Measurements from ENCODE around the gene MTCL1. TPM values are rescaled to one million over a fixed set of nuclear protein-coding genes. Genes with fewer than 3 reads are reported as not detected.
A peak's percentile ranks its signal among the peaks of the same experiment; 100 is the strongest.

Gene MTCL1
- total and polyA plus RNA-seq, 4 donors: 1.3 to 12.4 (median 3.7) TPM

DNA sequence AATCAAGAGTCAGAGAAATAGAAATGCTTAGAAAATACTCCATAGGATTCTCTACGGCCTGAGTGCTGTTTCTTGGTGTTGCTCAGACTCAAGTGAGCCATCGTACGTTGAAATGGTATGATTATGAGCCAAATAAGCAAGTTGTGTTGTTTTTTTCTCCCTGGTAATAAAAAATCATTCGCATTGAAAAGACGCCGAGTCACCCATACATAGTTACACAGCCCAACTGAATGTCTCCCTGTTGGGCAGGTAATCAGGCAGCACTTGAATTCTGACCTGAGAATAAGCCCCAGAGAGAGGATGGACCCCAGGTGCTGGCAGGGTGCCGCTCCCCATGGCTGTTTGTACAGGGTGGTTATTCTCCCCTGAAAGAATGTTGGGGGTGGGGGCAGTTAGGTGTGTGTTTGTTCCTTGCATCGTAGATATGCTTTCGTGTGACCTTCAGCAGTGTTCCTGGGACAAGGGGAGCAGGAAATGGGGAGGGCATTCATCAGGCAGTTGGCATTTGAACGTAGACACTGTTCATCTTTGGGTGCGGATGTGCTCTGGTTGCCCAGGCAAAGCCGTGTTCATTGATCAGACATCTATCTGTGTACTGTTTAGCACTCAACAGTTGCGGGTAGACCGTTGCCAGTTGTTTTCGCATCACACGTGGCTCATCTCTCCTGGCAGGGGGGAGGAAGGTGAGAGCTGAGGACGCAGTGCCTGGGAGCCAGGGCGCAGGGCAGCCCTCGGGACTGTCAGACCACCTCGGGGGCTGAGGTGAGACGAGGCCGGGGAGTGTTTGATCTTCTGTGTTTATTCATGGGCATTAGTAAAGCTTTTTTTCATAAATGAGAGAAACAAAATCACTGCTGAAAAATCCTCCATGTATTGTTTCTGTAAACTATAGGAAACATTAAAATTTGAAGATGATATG lies 27.3 kb downstream of the MTCL1 start:
- no peak overlapping the region for H3K4me3 ChIP-seq
- 86 to 89% methylated on average over 22 of the region's 22 CpGs for WGBS, 2 donors
- peaks cover 0 to 6% (median 0%) of the 10 kb centered on the region in 5 donors for H3K4me1 ChIP-seq (ENCODE audit: control insufficient read depth in 5 of 5, insufficient read depth in 5 of 5, low read length in 5 of 5)
- ATAC-seq (ENCODE audit: insufficient read depth, low FRiP score) (no peak), DNase-seq (no peak)
- TF ChIP-seq, protein P1, sequence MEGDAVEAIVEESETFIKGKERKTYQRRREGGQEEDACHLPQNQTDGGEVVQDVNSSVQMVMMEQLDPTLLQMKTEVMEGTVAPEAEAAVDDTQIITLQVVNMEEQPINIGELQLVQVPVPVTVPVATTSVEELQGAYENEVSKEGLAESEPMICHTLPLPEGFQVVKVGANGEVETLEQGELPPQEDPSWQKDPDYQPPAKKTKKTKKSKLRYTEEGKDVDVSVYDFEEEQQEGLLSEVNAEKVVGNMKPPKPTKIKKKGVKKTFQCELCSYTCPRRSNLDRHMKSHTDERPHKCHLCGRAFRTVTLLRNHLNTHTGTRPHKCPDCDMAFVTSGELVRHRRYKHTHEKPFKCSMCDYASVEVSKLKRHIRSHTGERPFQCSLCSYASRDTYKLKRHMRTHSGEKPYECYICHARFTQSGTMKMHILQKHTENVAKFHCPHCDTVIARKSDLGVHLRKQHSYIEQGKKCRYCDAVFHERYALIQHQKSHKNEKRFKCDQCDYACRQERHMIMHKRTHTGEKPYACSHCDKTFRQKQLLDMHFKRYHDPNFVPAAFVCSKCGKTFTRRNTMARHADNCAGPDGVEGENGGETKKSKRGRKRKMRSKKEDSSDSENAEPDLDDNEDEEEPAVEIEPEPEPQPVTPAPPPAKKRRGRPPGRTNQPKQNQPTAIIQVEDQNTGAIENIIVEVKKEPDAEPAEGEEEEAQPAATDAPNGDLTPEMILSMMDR (IDR thresholded peaks at IDR 0.05; ENCODE audit: control extremely low read depth, extremely low read depth): no peak
- no peaks in the 10 kb centered on the region for H3K36me3 ChIP-seq (ENCODE audit: control insufficient read depth in 4 of 4, insufficient read depth in 4 of 4, low read length in 4 of 4)
- peaks cover 0 to 2% (median 0%) of the 10 kb centered on the region in 4 donors for H3K9me3 ChIP-seq (ENCODE audit: control insufficient read depth in 4 of 4, insufficient read depth in 3 of 4, low read length in 3 of 4)
- H3K27ac ChIP-seq (ENCODE audit: low read depth in 1 of 2, low read length in 1 of 2): no peak overlapping the region
- no peak overlapping the region for H3K9ac ChIP-seq (ENCODE audit: insufficient read depth in 1 of 2, low read length in 2 of 2)
- H3K27me3 ChIP-seq (ENCODE audit: control insufficient read depth in 3 of 3, insufficient read depth in 3 of 3, low read length in 2 of 3): no peaks in the 10 kb centered on the region

DNA sequence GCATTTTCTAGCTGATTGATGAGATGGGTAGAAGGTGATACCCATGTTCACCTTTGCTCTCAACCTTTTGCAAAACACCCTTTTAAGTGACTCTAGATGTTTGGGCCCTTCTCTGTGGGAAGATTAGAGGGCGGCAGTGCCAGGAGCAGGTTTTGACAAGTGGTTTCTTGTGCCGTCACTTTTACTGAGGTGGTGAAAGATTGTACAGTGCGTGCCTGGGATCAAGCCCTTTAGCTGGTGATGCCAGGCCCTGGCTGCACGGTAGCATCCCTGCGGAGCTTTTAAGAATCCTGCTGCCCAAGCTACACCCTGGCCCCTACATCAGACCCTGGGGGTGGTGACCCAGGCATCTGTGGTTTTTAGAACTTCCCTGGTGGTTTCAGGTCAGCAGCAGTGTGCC lies 29.1 kb downstream of the MTCL1 start:
- TF ChIP-seq, protein P1 (IDR thresholded peaks at IDR 0.05; ENCODE audit: control extremely low read depth, extremely low read depth): no peak
- Histone ChIP-seq H3K9me3 (ENCODE audit: control insufficient read depth in 4 of 4, insufficient read depth in 3 of 4, low read length in 3 of 4) (peaks cover 0 to 2% (median 0%) of the 10 kb centered on the region in 4 donors), H3K4me1 (ENCODE audit: control insufficient read depth in 5 of 5, insufficient read depth in 5 of 5, low read length in 5 of 5) (peaks cover 0 to 6% (median 0%) of the 10 kb centered on the region in 5 donors), H3K9ac (ENCODE audit: insufficient read depth in 1 of 2, low read length in 2 of 2) (no peak overlapping the region), H3K4me3 (no peak overlapping the region), H3K27ac (ENCODE audit: low read depth in 1 of 2, low read length in 1 of 2) (no peak overlapping the region), H3K36me3 (ENCODE audit: control insufficient read depth in 4 of 4, insufficient read depth in 4 of 4, low read length in 4 of 4) (no peaks in the 10 kb centered on the region), H3K27me3 (ENCODE audit: control insufficient read depth in 3 of 3, insufficient read depth in 3 of 3, low read length in 2 of 3) (no peaks in the 10 kb centered on the region)
- DNase-seq (no peak), ATAC-seq (ENCODE audit: insufficient read depth, low FRiP score) (no peak)
- 91% methylated on average over 5 of the region's 5 CpGs for WGBS, 2 donors

DNA sequence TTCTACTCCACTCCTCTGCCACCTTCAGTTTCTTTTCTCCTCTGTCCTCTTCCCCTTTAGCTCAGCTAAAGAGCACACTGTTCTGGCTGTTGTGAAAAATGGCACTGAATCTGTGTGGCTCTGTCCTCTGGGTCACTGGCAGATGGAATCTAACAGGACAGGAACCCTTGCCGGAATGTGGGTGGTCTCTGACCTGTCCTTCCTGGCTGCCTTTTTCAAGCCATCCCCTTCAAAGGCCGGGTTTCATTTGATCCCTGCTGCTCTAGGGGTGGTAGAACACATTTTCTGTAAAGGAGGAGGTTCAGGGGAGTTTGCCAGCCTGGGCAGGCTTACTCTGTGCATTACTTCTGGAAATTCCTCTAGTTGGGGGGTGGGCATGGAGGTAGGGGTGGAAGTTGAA lies 29.9 kb downstream of the MTCL1 start:
- peaks cover 0 to 4% (median 0%) of the 10 kb centered on the region in 5 donors for H3K4me1 ChIP-seq (ENCODE audit: control insufficient read depth in 5 of 5, insufficient read depth in 5 of 5, low read length in 5 of 5)
- peak in 1 of 3 donors; percentile 11 for DNase-seq
- no peak overlapping the region for H3K27ac ChIP-seq (ENCODE audit: low read depth in 1 of 2, low read length in 1 of 2)
- H3K36me3 ChIP-seq (ENCODE audit: control insufficient read depth in 4 of 4, insufficient read depth in 4 of 4, low read length in 4 of 4): no peaks in the 10 kb centered on the region
- no peaks in the 10 kb centered on the region for H3K27me3 ChIP-seq (ENCODE audit: control insufficient read depth in 3 of 3, insufficient read depth in 3 of 3, low read length in 2 of 3)
- WGBS, 2 donors: 76 to 78% methylated on average over 2 of the region's 2 CpGs
- ATAC-seq (ENCODE audit: insufficient read depth, low FRiP score): no peak
- TF ChIP-seq, protein P1 (IDR thresholded peaks at IDR 0.05; ENCODE audit: control extremely low read depth, extremely low read depth): no peak
- H3K4me3 ChIP-seq: no peak overlapping the region
- no peak overlapping the region for H3K9ac ChIP-seq (ENCODE audit: insufficient read depth in 1 of 2, low read length in 2 of 2)
- no peaks in the 10 kb centered on the region for H3K9me3 ChIP-seq (ENCODE audit: control insufficient read depth in 4 of 4, insufficient read depth in 3 of 4, low read length in 3 of 4)

All from lung (tissue), 12 donors.